Measurements from ENCODE around the gene FNDC3B.
"Not testable (repeated sequence)": the region's sequence is repeated elsewhere in the genome, so short reads cannot be mapped to it uniquely, and the experiment has no call there.

The FNDC3B gene

GRCh38 chr3:172222478-172223071, 183.2 kb downstream of the FNDC3B start:
- DNase-seq, result no peak

DNA sequence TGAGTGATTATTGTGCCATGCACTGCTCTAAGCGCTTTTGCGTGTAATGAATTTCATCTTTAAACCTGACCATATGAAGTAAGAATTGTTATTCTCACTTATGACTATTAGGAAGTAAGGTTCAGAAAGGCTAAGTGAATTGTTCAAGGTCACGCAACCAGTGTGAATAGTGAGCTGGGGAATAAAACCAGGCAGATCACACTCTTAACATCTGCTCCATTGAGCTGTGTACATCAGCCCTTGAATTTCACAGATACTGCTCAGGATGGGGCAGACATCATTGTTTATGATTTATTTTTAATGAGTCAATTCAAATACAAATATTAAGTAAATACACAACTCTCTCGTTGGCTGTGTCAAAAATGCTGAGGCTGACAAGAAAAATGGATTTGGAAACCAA, 184.5 kb downstream of the FNDC3B start:
- DNase-seq, result no peak

DNA sequence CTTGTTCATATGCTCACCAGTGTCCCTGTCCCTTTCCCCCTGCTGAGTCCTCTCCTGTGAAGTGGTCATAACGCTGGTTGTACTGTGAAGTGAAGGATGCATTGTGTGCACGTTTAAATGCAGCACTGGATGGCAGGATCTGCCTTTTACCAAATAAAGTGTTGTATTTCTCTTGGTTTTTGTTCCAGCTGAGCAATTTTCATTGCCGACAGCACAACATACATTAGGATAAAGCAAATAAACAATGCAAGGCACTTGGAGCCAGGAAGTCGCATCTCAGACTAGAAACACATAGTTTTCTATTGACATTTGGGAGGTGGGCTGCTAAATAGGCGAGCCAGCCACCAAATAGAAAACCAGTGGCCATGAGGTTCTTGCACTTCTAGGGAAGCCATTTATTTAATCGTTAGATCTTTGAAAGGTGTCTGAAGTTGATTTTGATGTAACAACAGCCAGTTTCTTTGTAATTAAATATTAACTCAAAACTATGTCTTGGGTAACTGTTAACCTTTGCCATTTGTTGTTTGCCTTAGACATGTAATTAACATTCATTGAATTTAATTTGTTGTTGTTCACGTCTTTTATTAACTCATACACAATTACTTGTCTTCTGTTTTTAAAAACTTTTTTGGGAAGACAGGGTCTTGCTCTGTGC, 185.3 kb downstream of the FNDC3B start:
- DNase-seq, result no peak

GRCh38 chr3:172225215-172225707, 185.9 kb downstream of the FNDC3B start:
- DNase-seq, result no peak

DNA sequence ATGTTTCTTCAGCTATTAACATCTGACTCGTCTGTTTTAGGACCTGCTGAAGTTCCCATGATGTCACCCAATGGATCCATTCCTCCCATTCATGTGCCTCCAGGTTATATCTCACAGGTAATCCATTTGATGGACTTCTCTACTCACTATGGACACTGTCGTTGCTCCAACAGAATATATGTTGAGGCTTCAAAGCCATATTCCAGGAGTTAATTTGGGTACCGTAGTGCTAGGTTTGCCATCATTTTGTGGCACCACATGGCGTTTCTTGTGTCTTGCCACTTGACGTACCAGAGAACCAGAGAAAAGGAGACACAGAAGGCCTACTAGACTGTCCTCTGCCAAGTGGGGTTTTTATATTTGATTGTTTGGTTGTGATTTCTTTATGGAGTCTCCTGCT, 187.5 kb downstream of the FNDC3B start:
- DNase-seq, result no peak

DNA sequence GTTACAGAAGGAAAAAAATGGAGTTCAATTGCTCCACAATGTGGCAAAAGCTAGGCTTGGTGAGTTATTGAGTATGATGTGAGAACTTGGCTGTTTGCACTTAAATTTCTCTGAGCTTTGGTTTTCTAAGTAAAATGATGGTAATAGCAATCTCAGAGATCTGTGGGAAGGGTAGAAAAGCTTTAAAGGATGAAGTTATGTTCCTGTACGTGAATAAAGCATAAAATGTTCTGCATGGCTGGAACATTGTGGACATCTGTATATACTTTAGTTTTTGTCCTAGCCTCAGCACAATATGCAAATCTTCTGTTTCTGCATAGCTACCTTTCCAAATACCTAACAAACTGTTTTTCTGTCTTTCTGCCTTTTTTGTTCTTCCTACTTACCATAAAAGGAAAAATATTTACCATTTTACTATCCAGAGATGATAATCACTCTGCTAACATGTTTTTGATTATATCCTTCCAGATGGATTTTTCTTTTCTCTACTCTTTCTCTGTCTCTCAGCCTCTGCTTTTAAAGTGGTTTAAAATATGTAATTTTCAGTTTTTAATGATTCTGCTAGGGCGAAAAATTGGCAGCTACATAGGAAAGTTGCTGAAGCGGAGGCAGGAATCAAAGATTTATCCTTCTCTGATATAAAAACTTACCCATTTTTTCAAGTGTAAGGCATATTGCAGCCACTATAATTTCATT, 188.1 kb downstream of the FNDC3B start:
- DNase-seq, result no peak

DNA sequence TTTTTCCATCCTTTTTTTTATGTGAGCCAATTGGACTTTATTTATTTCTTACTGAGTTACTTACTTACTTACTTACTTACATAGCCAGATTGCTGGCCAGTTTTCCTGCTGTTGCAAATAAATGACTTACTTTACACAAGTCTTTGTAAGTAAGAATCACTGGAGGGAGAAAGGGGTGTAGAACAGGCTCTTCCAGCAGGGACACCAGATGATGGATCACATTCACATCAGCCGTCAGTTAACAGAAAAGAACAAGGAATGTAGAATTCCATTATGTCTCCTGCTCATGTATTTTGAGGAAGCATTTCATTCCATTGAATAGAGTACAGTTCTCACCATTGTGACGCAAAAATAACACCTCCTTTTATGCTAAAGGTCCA, 188.6 kb downstream of the FNDC3B start:
- no peak for DNase-seq

- no peak for DNase-seq
Observed at GRCh38 chr3:172229462-172229861, 190.1 kb downstream of the FNDC3B start.

DNA sequence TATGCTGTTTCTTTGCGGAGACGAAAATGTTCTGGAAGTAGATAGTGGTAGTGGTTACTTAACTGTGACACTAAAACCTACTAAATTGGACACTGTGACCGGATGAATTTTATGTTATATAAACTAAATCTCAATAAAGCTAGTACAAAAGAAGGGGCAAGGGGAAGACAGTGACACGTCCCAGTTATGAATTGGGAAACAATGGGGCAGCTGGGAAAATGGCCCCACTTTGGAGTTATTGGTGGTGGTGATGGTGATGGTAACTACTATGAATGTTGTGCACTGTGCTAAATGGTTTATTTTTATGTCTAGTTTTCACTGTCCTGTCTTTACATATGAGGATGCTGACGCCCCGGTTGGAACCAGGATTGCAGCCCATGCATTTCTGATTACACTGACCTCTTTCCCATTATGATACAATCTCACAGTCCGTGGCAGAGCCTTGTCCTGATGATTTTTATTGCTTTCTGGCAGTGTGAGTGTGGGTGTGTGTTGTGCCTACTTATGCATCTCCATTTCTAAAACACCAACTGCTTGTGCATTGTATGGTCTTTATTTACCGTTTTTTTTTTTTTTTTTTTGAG, 192.0 kb downstream of the FNDC3B start:
- no peak for DNase-seq

DNA sequence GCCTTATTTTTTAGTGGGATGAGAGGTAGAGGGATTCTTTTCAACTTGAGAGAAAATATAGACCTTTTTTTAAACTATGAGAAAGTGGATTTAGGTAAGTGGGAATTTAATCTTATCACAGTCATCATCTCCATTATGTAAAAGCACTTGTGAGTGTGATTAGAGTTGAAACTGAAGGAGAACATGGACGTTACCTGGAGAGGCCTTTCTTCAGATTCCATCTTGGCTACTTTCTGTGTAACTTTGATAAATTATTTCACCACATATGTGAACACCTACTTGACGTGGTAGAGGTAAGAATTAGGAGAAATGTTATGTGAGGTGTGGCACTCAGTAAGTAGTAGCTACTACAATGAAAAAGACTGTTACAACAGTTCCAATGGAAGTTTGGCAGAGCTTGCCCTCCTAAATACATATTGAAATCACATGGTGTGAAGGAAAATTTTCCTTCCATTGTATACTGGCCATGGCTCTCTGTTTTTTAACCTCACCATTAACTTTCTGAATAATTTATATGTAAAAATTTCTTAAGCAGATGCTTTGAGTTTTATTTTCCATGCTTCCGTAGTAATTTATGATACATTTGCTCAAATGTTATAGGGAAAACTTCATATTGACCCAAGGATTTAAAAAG, 193.3 kb downstream of the FNDC3B start:
- DNase-seq, result no peak

- DNase-seq, result no peak
Observed at GRCh38 chr3:172233474-172234277, 194.3 kb downstream of the FNDC3B start.

- no peak for DNase-seq
Observed at GRCh38 chr3:172235698-172236097, 196.3 kb downstream of the FNDC3B start.

- no peak for DNase-seq
Observed at GRCh38 chr3:172236771-172237742, 197.7 kb downstream of the FNDC3B start.

GRCh38 chr3:172238188-172238587, 198.8 kb downstream of the FNDC3B start:
- DNase-seq, result no peak

DNA sequence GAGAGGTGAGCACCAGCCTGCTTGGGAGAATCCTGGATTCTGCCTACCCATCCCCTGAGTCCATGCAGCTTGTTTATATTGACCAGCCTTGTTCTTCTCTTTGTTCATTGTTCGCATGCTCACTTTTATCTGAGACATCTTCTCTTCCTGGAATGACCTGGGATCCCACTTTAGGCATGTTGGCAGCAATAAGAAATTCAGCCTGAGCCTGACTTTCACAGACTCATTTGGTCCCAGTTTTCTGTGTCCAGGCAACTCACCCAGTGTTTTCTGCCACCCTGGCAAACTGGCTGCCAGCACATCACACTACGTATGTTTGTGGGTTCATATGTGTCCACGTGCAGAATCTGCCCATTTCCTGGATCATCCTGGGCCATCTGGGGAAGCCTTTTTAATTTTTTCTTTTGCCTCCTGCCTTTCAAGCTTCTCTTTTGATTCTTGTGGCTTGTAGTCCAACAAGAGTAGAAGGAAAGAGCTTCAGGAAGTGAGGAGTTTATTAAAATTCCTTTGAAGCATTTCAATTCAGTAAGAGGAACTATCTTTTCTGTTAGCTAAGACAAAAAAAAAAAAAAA, 199.9 kb downstream of the FNDC3B start:
- DNase-seq, result no peak

GRCh38 chr3:172241405-172241804, 202.0 kb downstream of the FNDC3B start:
- no peak for DNase-seq

DNA sequence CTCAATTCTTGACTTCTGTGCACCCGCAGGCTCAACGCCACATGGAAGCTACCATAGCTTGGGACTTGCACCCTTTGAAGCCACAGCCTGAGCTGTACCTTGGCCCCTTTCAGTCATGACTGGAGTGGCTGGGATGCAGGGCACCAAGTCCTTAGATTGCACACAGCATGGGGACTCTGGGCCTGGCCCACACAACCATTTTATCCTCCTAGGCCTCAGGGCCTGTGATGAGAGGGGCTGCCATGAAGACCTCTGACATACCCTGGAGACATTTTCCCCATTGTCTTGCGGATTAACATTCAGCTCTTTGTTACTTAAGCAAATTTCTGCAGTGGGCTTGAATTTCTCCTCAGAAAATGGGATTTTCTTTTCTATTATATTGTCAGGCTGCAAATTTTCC, 203.1 kb downstream of the FNDC3B start:
- DNase-seq, result not testable (repeated sequence)

GRCh38 chr3:172243376-172243775, 204.0 kb downstream of the FNDC3B start:
- not testable (repeated sequence) for DNase-seq

- no peak for DNase-seq
Observed at GRCh38 chr3:172244011-172244410, 204.6 kb downstream of the FNDC3B start.

DNA sequence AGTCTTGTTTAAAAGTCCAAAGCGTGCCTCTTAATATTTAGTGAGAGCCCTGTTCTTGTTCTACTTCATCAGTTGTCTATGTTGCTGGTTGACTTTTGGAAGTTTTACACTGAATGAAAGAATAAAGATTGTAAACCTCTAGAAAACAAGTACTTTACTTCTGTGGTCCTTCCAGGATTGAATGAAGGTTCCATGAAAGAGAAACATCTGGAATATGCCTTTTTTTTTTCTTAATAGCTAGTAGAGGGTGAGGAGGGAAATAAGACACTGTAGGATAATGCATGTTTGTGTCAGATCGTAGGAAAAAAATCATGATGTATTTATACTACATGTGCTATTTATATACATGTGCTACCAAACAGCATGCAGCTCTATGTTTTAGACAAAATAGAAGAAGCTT, 205.9 kb downstream of the FNDC3B start:
- no peak for DNase-seq

All from activated naive CD4-positive, alpha-beta T cell treated with Interleukin-2 at 50 U/mL for 16 hours (primary cell).